ENCODE measurements around the gene ADCY9.
"Not testable (repeated sequence)": the region's sequence is repeated elsewhere in the genome, so short reads cannot be mapped to it uniquely, and the experiment has no call there.

ADCY9 gene

DNA sequence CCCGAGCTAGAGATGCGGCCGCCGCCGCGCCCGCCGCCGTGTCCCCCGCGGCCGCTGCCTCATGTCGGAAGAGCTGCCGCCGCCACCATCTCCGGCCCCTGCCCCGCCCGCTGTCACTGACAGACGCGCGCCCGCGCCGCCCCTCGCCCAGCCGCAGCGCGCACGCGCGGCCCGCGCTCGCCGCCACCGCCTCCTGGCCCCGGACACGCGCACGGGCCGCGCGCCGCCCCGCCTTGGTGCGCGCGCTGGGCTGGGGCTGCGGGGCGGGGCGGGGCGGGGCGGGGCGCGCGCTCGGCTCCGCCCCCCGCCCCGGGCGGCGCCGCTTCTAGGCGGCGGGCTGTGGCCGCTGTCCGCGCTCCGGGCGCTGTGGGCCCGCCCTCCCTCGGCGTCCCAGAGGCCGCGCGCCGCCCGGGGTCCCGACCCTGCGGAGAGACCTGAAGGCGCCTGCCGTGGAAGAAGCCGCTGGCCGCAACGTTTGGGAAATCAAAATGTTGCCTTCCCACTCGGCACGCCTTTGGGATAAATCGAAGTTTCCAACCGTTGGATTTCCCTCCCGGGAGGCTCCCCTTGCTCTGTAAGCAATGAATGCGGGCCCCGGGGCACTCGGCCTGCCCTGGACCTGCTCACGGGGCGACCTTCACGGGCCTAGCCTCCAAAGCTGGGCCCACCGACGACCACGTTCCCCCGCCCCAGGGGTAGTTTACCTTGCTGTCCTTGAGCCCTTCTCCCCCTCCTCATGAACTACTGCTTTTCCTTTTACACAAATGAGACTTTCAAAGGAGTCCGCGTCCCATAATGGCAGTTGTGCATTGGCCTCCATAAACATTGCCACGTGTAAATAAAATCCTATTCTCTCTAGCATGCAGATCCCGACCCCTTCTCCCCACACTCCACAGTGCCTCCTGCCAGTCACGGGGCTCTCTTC is at the start of gene ADCY9:
ADCY9 (minus strand) TSS at position 118 of the 925 bp plus-strand sequence. CDS start 1,000 bp downstream, outside the sequence.
- DNase-seq (ENCODE audit: low read depth, low spot score) = no peak

DNA sequence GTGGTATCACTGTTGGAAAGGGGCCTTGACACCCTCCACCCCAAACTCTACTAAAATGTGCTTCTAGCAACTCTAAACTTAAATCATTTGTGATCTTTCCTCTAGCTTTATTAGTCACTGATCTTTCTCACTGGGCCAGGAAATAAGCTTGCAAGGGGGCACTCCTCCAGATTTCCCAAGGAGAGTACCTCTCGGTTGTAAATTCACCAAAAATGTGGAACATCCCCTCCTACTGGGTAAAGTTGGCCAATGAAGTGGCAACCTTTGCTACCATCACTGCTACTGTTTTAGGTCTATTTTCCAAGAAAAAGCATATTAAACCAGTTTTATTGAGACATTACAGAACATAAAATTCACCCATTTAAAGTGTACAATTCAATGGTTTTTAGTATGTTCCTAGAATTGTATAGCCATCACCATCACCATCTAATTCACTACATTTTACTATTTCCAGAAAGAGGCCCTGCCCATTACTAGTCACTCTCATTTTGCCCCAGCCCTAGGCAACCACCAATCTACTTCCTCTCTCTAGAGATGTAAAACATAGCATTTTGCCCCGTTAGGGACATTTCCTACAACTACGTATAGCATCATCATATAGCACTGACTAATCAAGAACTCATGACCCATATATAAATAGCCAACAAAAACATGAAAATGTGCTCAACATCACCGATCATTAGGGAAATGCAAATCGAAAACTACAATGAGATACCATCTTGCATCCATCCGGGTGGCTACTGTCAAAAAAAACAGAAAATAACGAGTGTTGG is 44.6 kb upstream of the ADCY9 start:
- DNase-seq (ENCODE audit: low read depth, low spot score) = no peak

DNA sequence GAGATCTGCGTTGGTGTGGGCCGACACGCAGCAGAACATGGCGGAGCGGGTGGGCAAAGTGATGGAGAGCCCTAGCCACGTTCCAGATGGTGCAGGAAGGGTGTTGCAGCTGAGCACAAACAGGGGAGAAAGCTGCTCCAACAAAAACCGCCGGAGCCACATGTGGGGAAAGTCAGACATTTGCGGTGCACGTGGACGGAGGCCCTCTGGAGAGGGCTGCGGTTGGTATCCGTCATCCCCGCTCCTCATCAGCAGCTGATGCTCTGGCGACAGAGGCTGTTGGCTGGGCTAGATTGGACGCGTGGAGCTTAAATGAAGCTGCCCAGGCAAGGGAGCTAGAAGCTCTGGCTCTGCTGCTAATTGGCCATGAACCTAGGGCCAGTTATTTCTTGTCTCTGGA is 43.5 kb upstream of the ADCY9 start:
- no peak for DNase-seq (ENCODE audit: low read depth, low spot score)

DNA sequence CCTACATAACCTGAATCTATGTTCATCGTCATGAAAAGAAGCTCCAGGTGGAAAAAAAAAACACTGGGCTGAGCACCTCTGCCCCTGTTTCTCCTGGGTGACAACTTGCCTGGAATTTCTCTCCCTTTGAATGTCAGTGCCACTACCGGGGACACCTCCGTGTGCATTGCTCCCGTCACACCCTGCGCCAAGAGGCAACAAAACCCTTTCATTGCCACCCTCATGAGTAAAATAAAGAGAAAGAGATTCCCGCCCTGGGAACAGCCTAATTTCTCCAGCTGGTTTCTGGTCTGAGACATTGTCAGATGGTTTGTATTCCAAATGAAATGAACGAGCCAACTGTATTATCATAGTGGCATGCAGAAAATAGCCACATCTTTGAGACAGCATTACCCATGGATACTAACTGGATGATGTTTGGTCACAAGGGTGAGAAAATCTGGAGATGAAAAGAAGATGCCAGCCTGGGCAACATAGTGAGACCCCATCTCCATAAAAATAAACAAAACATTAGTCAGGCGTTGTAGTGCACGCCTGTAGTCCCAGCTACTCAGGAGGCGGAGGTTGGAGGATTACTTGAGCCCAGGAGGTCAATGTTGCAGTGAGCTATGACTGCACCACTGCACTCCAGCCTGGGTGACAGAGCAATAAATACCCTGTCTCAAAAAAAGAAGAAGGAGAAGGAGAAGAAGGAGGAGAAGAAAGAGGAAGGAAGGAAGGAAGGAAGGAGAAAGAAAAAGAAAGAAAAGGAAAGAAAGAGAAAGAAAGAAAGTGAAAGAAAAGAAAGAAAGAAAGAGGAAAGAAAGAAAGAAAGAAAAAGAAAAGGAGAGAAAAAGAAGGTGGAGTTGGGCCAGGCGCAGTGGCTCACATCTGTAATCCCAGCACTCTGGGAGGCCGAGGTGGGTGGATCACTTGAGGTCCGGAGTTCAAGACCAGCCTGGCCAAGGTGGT is 42.2 kb upstream of the ADCY9 start:
- DNase-seq (ENCODE audit: low read depth, low spot score) = no peak

DNA sequence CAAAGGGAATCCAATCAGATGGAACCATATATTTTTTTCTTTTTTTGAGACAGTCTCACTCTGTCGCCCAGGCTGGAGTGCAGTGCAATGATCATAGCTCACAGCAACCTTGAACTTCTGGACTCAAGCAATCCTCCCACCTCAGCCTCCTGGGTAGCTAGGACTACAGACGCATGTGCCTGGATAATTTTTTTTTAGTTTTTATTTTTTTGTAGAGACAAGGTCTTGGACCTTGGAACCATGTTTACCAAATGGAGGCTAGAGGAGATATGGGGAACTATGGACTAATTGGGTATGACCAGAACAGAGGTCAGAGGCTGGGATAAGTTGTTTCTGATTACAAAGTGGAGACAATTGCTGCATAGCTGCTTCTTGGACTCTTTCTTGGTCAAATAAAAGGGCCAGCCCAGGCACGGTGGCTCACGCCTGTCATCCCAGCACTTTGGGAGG is 41.2 kb upstream of the ADCY9 start:
- DNase-seq (ENCODE audit: low read depth, low spot score) = no peak

DNA sequence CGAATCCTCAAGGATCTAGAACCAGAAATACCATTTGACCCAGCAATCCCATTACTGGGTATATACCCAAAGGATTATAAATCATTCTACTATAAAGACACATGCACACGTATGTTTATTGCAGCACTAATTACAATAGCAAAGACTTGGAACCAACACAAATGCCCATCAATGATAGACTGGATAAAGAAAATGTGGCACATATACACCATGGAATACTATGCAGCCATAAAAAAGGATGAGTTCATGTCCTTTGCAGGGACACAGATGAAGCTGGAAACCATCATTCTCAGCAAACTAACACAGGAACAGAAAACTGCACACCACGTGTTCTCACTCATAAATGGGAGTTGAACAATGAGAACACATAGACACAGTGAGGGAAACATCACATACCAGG is 40.3 kb upstream of the ADCY9 start:
- DNase-seq (ENCODE audit: low read depth, low spot score) = not testable (repeated sequence)

DNA sequence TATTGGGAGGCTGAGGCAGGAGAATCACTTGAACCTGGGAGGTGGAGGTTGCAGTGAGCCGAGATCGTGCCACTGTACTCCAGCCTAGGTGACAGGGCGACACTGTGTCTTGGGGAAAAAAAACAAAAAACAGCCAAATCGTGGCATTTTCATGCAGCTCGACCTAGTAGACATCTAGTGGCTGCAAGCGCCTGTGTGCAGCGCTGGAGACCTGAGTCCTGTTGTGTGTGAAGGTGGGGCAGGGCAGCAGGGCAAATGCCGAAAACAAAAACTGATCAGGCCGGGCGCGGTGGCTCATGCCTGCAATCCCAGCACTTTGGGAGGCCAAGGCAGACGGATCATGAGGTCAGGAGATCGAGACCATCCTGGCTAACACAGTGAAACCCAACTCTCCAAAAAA is 37.1 kb upstream of the ADCY9 start:
- DNase-seq (ENCODE audit: low read depth, low spot score) = not testable (repeated sequence)

DNA sequence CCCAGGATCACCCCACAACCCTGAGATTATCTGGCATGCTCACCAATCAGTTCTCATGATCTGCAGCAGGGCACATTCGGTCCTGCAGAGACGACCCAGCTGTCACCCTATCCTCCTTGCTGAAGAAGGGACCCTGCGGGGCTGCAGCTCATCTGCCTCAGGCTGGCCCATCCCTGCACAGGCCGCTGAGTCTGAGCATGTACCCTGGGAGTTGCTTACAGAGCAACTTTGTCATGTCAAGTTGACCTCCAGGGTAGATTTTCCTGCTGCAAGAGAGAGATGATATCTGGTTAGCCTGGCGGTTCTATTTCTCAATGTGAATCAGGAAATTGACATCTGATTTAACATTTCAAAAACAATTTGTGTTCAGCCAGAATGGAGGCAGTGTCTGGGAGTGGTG is 36.0 kb upstream of the ADCY9 start:
- no peak for DNase-seq (ENCODE audit: low read depth, low spot score)

DNA sequence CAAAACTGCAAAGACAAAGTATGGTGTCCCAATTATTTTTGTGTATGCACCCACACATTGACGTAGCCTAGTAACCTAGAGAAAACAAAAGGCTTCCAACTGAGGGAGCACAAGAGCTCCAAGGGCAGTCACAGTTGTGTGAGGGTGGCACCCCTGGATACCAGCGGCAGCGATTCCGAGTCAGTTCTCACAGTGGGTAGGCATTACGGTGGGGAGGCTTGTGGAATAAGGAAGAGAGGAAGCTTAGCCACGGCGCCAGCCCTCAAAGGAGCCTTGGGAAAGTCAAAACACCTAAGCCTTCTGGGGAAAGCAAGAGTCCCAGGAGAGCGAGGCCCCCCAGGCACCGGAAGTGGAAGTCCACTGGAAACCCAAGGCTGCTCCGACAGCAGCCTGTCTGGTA is 31.0 kb upstream of the ADCY9 start:
- no peak for DNase-seq (ENCODE audit: low read depth, low spot score)

DNA sequence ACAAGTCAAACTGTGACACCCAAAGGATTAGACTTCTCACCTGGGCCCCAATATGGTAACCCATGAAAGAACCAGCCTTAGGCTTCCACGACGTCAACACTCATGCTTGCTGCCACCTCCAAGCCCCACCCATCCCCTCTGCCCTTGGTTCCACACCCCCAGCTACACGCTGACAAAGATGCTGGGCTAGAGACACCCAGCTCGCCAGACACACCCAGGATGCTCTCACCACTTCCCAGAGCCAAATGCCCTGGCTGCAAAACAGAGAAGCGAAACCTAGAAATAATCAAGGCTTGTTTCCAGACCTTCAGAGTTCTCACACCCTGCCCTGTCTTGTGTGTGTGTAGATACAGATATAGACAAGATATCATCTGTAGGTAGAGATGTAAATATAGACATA is 26.0 kb upstream of the ADCY9 start:
- no peak for DNase-seq (ENCODE audit: low read depth, low spot score)

DNA sequence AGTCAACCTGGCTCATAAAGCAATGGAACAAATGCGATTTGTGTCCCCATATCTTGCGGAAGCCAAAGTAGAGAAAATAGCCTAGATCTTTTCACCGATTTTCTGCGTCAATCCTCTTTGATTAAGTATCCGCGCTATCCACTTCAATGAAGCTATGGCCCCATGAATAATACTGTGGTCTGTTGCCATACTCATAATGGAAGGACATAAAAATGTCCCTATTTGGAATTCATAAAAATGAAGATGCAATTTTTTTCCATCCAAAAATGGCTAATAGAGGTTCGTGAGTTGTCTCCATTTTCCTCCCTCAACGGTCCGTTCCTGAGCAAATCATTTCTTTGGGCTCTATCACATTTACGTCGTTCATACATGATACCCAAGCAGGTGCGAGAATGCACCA is 25.4 kb upstream of the ADCY9 start:
- no peak for DNase-seq (ENCODE audit: low read depth, low spot score)

DNA sequence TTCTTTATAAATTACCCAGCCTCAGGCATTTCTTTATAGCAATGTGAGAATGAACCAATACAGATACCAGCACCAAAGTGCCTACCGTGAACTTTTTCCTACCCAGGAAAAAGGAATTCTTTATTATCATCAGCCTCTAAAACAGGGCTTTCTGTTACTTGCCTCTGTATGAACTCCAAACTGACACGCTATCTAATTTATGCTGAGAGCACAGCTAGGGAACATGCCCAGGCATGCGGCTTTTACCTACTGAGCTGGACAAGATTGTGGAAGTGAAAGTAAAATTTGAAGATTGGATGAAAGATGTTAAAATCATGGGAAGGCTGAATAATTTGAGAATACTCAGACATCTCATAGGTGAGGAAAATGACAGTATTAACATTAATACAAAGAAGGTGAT is 24.4 kb upstream of the ADCY9 start:
- no peak for DNase-seq (ENCODE audit: low read depth, low spot score)

DNA sequence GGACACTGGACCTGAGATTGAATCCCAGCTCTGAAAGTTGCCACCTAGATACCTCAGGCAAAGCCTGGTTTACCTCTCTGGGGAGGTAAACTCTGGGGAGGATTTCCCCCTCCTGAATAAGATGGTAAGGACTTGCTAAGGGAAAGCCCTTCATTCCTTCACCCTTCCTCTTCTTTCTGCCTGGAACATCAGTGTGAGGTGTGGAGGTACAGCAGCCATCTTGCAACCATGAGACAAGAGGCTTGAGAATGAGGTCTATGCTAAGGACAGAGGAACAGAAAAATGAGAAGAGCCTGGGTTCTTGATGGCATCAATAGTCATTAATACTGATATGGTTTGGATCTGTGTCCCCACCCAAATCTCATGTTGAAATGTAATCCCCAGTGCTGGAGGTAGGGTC is 23.7 kb upstream of the ADCY9 start:
- DNase-seq (ENCODE audit: low read depth, low spot score) = no peak

DNA sequence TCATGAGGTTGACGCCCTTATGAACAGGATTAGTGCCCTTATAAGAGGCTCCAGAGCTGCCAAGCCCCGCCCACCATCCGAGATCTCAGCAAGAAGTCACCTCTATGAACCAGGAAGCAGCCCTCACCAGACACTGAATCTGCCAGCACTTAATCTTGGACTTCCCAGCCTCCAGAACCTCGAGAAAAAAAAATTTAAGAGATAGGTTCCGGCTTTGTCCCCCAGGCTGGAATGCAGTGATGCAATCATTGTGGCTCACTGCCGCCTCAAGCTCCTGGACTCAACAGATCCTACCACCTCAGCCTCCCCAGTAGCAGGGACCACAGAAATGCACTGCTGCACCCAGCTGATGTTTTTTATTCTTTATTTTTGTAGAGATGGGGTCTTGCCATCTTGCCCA is 22.5 kb upstream of the ADCY9 start:
- no peak for DNase-seq (ENCODE audit: low read depth, low spot score)

DNA sequence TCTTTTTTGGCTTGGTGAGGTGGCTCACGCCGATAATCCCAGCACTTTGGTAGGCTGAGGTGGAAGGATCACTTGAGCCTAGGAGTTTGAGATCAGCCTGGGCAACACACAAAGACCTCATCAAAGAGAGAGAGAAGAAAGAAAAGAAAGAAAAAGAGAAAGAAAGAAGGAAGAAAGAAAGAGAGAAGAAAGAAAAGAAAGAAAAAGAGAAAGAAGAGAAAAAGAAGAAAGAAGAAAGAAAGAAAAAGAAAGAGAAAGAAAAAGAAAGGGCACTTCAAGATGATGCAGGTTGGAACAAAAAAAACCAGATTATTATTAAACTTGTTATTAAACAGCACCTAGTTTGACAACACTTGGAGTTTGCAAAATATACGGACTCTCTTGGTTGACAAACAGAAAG is 21.2 kb upstream of the ADCY9 start:
- DNase-seq (ENCODE audit: low read depth, low spot score) = no peak

DNA sequence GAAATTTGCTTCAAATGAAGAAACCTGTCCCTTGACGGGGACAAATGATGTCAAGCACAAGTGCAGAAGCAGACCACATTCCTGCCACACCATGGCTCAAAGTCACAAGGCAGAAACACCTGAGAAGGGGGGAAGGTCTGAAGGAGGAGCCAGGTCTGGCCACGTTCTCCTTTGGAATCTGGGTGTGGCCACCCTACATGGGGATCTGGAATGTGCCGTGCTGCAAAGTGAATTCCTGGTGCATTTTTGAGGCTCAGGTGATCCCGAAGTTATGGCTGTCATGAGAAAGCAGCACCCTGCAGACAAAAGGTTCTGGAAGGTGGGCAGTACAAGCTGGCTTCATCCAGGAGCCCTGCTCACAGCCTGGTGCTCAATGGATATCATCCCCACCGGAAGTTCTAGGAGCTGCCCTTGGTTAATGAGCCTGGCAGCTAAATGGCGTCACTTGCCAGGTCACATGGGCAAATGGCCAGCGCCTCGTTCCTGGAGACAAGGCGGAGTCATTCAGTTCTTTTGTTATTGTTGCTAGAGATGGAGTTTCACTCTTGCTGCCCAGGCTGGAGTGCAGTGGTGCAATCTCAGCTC is 20.1 kb upstream of the ADCY9 start:
- DNase-seq (ENCODE audit: low read depth, low spot score) = no peak

DNA sequence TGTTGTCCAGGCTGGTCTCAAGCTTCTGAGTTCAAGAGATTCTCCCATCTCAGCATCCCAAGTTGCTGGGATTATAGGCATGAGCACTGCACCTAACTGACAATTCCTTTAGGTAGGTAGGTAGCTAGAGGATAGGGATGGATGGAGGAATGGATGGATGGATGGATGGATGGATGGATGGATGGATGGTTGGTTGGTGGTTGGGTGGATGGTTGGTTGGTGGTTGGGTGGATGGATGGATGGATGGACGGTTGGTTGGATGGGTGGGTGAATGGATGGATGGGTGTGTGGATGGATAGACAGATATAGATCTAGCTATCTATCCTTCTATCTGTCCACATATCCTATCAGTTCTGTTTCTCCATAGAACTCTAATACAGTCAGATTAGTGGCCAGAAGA is 19.3 kb upstream of the ADCY9 start:
- DNase-seq (ENCODE audit: low read depth, low spot score) = no peak

DNA sequence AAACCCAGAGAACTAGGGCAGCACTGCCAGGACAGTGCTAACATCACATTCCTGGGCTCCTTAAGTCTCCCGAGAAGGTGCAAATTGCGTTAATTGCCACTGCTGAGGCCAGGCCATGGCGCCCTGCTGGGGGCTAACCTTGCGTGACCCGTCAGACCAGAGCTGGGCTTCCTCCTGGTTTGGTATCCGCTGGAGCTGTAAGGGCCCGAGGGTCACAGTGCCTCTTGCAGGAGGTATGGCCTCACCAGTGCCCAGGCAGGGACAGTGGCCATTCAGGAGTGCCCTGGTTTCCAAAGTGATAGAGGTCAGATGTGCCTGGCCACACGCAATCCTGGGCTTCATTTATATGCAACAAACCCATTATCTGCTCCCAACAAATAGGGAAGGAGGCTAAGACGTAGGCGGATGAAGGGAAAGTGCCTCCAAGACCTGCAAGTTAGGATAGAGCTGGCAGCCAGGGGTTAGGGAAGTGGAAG is 17.7 kb upstream of the ADCY9 start:
- DNase-seq (ENCODE audit: low read depth, low spot score) = no peak

DNA sequence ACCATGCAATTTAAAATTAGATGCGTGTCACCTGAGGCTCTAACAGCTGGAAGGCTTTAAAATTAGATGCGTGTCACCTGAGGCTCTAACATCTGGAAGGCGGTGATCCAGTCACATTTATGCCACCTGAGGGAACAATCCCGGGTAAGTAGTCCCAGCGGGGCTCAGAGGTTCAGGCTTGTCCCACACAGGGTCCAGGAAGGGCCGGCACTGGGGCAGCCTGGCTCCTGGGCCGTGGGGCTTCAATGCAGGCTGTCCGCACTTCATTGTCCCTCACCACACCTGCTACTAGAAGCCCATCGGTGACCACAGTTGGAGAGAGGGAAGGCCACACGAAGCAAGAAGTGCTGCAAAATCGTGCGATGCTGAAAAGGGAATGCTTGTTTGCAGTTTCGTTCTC is 15.4 kb upstream of the ADCY9 start:
- no peak for DNase-seq (ENCODE audit: low read depth, low spot score)

DNA sequence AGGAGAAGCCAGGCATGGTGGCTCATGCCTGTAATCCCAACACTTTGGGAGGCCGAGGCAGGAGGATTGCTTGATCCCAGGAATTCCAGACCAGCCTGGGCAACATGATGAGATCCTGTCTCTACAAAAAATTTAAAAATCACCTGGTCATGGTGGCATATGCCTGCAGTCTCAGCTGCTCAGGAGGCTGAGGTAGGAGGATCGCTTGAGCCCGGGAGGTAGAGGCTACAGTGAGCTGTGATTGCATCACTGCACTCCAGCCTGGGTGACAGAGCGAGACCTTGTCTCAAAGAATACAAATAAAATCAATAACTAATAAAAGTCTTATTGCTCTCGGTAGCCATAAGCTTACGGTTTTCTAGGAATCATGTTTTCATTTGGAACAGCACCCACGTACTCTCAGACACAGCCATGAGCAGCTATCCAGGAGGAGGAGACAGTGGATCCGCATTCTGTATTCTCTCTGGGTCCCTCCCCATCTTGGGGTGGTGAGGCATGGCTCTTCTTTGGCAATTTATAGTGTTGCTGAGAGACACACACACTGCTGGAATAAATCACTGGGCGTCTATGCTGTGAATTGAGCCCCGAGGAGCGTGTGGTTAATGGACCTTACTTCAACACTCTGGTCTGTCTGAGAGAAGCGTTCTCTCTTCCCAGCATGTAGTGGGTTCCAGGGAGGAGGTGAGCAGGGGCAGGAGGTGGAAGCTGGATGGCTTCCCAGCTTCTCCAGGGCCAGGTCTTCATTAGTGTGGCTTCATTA is 8.5 kb upstream of the ADCY9 start:
- DNase-seq (ENCODE audit: low read depth, low spot score) = no peak
